ENCODE data around the gene MASP1.
"Not testable (repeated sequence)": the region's sequence is repeated elsewhere in the genome, so short reads cannot be mapped to it uniquely, and the experiment has no call there.

The MASP1 gene

GRCh38 chr3:187264911-187265310 is 26.6 kb downstream of the MASP1 start:
- ATAC-seq, result no peak

GRCh38 chr3:187264021-187264420 is 27.5 kb downstream of the MASP1 start:
- ATAC-seq, result no peak

- ATAC-seq, result no peak
Observed at GRCh38 chr3:187263270-187263669, 28.3 kb downstream of the MASP1 start.

- ATAC-seq, result no peak
Observed at GRCh38 chr3:187262360-187262759, 29.2 kb downstream of the MASP1 start.

GRCh38 chr3:187261541-187261969 is 30.0 kb downstream of the MASP1 start:
- ATAC-seq, result no peak

- no peak for ATAC-seq
Observed at GRCh38 chr3:187259171-187259570, 32.4 kb downstream of the MASP1 start.

GRCh38 chr3:187257992-187258692 is 33.4 kb downstream of the MASP1 start:
- ATAC-seq, result no peak

- no peak for ATAC-seq
Observed at GRCh38 chr3:187257471-187257870, 34.1 kb downstream of the MASP1 start.

GRCh38 chr3:187256051-187256616 is 35.4 kb downstream of the MASP1 start:
- ATAC-seq, result no peak

GRCh38 chr3:187255314-187255713 is 36.2 kb downstream of the MASP1 start:
- no peak for ATAC-seq

- no peak for ATAC-seq
Observed at GRCh38 chr3:187252311-187252710, 39.2 kb downstream of the MASP1 start.

GRCh38 chr3:187251599-187251998 is 39.9 kb downstream of the MASP1 start:
- no peak for ATAC-seq

GRCh38 chr3:187247398-187247797 is 44.1 kb downstream of the MASP1 start:
- no peak for ATAC-seq

- no peak for ATAC-seq
Observed at GRCh38 chr3:187243933-187244524, 47.5 kb downstream of the MASP1 start.

GRCh38 chr3:187242900-187243299 is 48.6 kb downstream of the MASP1 start:
- ATAC-seq, result no peak

GRCh38 chr3:187242435-187242834 is 49.1 kb downstream of the MASP1 start:
- ATAC-seq, result no peak

- ATAC-seq, result not testable (repeated sequence)
Observed at GRCh38 chr3:187238835-187239234, 52.7 kb downstream of the MASP1 start.

- no peak for ATAC-seq
Observed at GRCh38 chr3:187238239-187238638, 53.3 kb downstream of the MASP1 start.

- no peak for ATAC-seq
Observed at GRCh38 chr3:187237741-187238140, 53.8 kb downstream of the MASP1 start.

GRCh38 chr3:187236962-187237361 is 54.6 kb downstream of the MASP1 start:
- ATAC-seq, result no peak

GRCh38 chr3:187230011-187230410 is 61.5 kb downstream of the MASP1 start:
- ATAC-seq, result no peak

- no peak for ATAC-seq
Observed at GRCh38 chr3:187228740-187229139, 62.8 kb downstream of the MASP1 start.

- no peak for ATAC-seq
Observed at GRCh38 chr3:187227658-187228258, 63.8 kb downstream of the MASP1 start.

GRCh38 chr3:187223799-187224198 is 67.7 kb downstream of the MASP1 start:
- no peak for ATAC-seq
